MV-4-11 (cell line): Measurements from ENCODE around the gene CNIH1.
"Not testable (repeated sequence)": the region's sequence is repeated elsewhere in the genome, so short reads cannot be mapped to it uniquely, and the experiment has no call there.

ENCODE experiments used
- DNase-seq: peaks from one replicate; lab custom pipeline; 2025; lab: John Stamatoyannopoulos, UW

CNIH1 gene

GRCh38 chr14:54467280-54467679, 26.1 kb upstream of the CNIH1 start:
- no peak for DNase-seq

- DNase-seq = no peak
These were observed 24.5 kb upstream of the CNIH1 start for GRCh38 chr14:54465654-54466053.

GRCh38 chr14:54462048-54462447, 20.9 kb upstream of the CNIH1 start:
- peak; percentile 30 for DNase-seq

GRCh38 chr14:54459106-54459505, 17.9 kb upstream of the CNIH1 start:
- no peak for DNase-seq

GRCh38 chr14:54458536-54458935, 17.4 kb upstream of the CNIH1 start:
- DNase-seq = not testable (repeated sequence)

GRCh38 chr14:54457609-54457996, 16.4 kb upstream of the CNIH1 start:
- no peak for DNase-seq

- not testable (repeated sequence) for DNase-seq
These were observed 15.8 kb upstream of the CNIH1 start for GRCh38 chr14:54456820-54457608.

GRCh38 chr14:54455363-54455762, 14.2 kb upstream of the CNIH1 start:
- no peak for DNase-seq

GRCh38 chr14:54453990-54454389, 12.8 kb upstream of the CNIH1 start:
- DNase-seq = not testable (repeated sequence)

GRCh38 chr14:54453252-54453651, 12.1 kb upstream of the CNIH1 start:
- no peak for DNase-seq

- DNase-seq = no peak
These were observed 10.8 kb upstream of the CNIH1 start for GRCh38 chr14:54451961-54452360.

GRCh38 chr14:54451121-54451601, 10.0 kb upstream of the CNIH1 start:
- DNase-seq = no peak

- peak; percentile 96 for DNase-seq
These were observed 9.4 kb upstream of the CNIH1 start for GRCh38 chr14:54450535-54450934.

GRCh38 chr14:54447231-54447692, 6.1 kb upstream of the CNIH1 start:
- DNase-seq = peak; percentile 92

- DNase-seq = no peak
These were observed 5.1 kb upstream of the CNIH1 start for GRCh38 chr14:54446161-54446693.

GRCh38 chr14:54444681-54445080, 3.5 kb upstream of the CNIH1 start:
- DNase-seq = no peak

GRCh38 chr14:54443981-54444380, 2.8 kb upstream of the CNIH1 start:
- no peak for DNase-seq

- not testable (repeated sequence) for DNase-seq
These were observed 1.8 kb upstream of the CNIH1 start for GRCh38 chr14:54442961-54443360.

- no peak for DNase-seq
These were observed 700 bp downstream of the CNIH1 start for GRCh38 chr14:54440476-54440872.

GRCh38 chr14:54440037-54440436, 1.1 kb downstream of the CNIH1 start:
- DNase-seq = no peak

- DNase-seq = no peak
These were observed 2.5 kb downstream of the CNIH1 start for GRCh38 chr14:54438703-54439102.

- not testable (repeated sequence) for DNase-seq
These were observed 3.2 kb downstream of the CNIH1 start for GRCh38 chr14:54437954-54438353.

- no peak for DNase-seq
These were observed 5.6 kb downstream of the CNIH1 start for GRCh38 chr14:54435500-54435981.
